GM12875 (cell line): Measurements from ENCODE around the gene CBLB.

Experiments
- H3K4me3 ChIP-seq: one replicate; pipeline ENCODE4 v1.5.1; 2011; ENCODE audit warnings: low read depth, low read length, control low read depth
- CTCF ChIP-seq: IDR thresholded peaks from 2 replicates; pipeline ENCODE4 v1.5.1; 2011; ENCODE audit warnings: low read depth, mild to moderate bottlenecking, control low read depth, inconsistent platforms, low read length, moderate library complexity, borderline replicate concordance; ENCODE audit not compliant: insufficient read depth

Gene CBLB

GRCh38 chr3:105857601-105858000 is 11.2 kb downstream of the CBLB start:
- TF ChIP-seq CTCF, result no peak
- no peak overlapping the region for H3K4me3 ChIP-seq

GRCh38 chr3:105856605-105857004 is 12.2 kb downstream of the CBLB start:
- H3K4me3 ChIP-seq, result no peak overlapping the region
- TF ChIP-seq CTCF, result no peak

GRCh38 chr3:105853801-105854432 is 14.9 kb downstream of the CBLB start:
- H3K4me3 ChIP-seq, result no peak overlapping the region
- TF ChIP-seq CTCF, result no peak

GRCh38 chr3:105851582-105851981 is 17.2 kb downstream of the CBLB start:
- no peak overlapping the region for H3K4me3 ChIP-seq
- TF ChIP-seq CTCF, result no peak

GRCh38 chr3:105851176-105851575 is 17.6 kb downstream of the CBLB start:
- TF ChIP-seq CTCF, result no peak
- H3K4me3 ChIP-seq, result no peak overlapping the region

GRCh38 chr3:105850593-105850992 is 18.2 kb downstream of the CBLB start:
- no peak for TF ChIP-seq CTCF
- H3K4me3 ChIP-seq, result no peak overlapping the region

GRCh38 chr3:105848821-105849220 is 20.0 kb downstream of the CBLB start:
- no peak overlapping the region for H3K4me3 ChIP-seq
- no peak for TF ChIP-seq CTCF
